Measurements from ENCODE around the gene AEBP2. TPM values are rescaled to one million over a fixed set of nuclear protein-coding genes. Genes with fewer than 3 reads are reported as not detected.

AEBP2 gene
- total and polyA plus RNA-seq, 9 of the 15 experiments (the other 6 are each of a cell fraction or from before 2014, with no cell fraction given), result 5.7 to 43.7 (median 10.3) TPM

DNA sequence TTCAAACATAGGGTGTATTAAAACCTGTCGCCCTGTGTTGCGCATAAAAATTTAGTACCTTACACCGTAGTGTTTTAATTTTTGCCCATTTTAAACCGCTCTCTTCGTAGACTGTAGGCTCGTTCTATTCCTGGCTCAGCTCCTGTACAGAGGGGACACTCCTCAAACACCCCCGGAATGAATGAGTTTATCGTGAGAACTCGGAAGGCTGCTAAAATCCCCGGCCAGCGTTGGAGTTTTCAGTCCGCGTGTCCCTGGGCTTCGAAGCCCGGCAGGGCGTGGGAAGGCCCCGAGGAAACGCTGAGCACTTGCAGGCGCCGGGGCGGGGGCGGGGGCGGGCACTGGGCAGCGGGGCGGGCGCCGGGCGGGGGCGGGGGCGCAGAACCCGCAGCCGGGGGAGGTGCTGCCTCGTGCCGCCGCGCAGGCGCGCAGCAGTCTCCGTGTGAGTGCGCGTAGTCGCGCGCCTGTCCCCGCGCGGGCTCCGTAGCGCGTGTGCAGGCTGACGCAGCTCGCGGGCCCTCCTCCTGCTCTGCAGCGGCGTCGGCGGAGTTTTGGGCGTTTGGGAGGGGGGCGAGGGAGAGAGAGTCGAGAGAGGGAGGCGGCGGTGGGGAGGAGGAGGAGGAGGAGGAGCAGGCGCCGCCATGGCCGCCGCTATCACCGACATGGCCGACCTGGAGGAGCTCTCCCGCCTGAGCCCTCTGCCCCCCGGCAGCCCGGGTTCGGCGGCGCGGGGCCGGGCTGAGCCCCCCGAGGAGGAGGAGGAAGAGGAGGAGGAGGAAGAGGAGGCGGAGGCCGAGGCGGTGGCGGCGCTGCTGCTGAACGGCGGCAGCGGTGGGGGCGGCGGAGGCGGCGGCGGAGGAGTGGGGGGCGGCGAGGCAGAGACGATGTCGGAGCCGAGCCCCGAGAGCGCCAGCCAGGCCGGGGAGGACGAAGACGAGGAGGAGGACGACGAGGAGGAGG, at the start of gene AEBP2 (continued):
- TF ChIP-seq SMARCB1 (IDR thresholded peaks at IDR 0.05; ENCODE audit: insufficient read length, low read depth), result no peak
- no peak for TF ChIP-seq BDP1 (IDR thresholded peaks at IDR 0.05; ENCODE audit: insufficient read depth, insufficient read length)
- no peak for TF ChIP-seq CHD1 (IDR thresholded peaks at IDR 0.05; ENCODE audit: low read length)
- TF ChIP-seq RBM39 (optimal IDR thresholded peaks at IDR 0.05; ENCODE audit: low read depth, low read length), result no peak
- TF ChIP-seq ETV5 (CRISPR knock-in tag; IDR thresholded peaks at IDR 0.05; ENCODE audit: low read depth), result no peak
- no peak for TF ChIP-seq TFAM (CRISPR knock-in tag; conservative IDR thresholded peaks at IDR 0.05)
- no peak for TF ChIP-seq DPF2 (IDR thresholded peaks at IDR 0.05)
- TF ChIP-seq, protein P1, sequence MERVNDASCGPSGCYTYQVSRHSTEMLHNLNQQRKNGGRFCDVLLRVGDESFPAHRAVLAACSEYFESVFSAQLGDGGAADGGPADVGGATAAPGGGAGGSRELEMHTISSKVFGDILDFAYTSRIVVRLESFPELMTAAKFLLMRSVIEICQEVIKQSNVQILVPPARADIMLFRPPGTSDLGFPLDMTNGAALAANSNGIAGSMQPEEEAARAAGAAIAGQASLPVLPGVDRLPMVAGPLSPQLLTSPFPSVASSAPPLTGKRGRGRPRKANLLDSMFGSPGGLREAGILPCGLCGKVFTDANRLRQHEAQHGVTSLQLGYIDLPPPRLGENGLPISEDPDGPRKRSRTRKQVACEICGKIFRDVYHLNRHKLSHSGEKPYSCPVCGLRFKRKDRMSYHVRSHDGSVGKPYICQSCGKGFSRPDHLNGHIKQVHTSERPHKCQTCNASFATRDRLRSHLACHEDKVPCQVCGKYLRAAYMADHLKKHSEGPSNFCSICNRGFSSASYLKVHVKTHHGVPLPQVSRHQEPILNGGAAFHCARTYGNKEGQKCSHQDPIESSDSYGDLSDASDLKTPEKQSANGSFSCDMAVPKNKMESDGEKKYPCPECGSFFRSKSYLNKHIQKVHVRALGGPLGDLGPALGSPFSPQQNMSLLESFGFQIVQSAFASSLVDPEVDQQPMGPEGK (CRISPR knock-in tag; IDR thresholded peaks at IDR 0.05; ENCODE audit: borderline replicate concordance), result no peak
- TF ChIP-seq SETDB1 (IDR thresholded peaks at IDR 0.05; ENCODE audit: low read length), result no peak
- TF ChIP-seq KDM1A (IDR thresholded peaks at IDR 0.05), result no peak
- no peak for TF ChIP-seq RFX5 (IDR thresholded peaks at IDR 0.05; ENCODE audit: low read depth, low read length)
- TF ChIP-seq, protein P2, sequence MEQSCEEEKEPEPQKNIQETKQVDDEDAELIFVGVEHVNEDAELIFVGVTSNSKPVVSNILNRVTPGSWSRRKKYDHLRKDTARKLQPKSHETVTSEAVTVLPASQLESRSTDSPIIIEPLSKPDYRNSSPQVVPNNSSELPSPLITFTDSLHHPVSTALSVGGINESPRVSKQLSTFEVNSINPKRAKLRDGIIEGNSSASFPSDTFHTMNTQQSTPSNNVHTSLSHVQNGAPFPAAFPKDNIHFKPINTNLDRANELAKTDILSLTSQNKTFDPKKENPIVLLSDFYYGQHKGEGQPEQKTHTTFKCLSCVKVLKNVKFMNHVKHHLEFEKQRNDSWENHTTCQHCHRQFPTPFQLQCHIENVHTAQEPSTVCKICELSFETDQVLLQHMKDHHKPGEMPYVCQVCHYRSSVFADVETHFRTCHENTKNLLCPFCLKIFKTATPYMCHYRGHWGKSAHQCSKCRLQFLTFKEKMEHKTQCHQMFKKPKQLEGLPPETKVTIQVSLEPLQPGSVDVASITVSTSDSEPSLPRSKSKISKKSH (CRISPR knock-in tag; IDR thresholded peaks at IDR 0.05), result no peak
- no peak for TF ChIP-seq ARNT (IDR thresholded peaks at IDR 0.05)
- peak; percentile 87 for TF ChIP-seq CXXC5 (CRISPR knock-in tag; IDR thresholded peaks at IDR 0.05)
- TF ChIP-seq SMAD1 (IDR thresholded peaks at IDR 0.05; ENCODE audit: low read depth, low read length, partially characterized antibody), result no peak
- TF ChIP-seq, protein P3, sequence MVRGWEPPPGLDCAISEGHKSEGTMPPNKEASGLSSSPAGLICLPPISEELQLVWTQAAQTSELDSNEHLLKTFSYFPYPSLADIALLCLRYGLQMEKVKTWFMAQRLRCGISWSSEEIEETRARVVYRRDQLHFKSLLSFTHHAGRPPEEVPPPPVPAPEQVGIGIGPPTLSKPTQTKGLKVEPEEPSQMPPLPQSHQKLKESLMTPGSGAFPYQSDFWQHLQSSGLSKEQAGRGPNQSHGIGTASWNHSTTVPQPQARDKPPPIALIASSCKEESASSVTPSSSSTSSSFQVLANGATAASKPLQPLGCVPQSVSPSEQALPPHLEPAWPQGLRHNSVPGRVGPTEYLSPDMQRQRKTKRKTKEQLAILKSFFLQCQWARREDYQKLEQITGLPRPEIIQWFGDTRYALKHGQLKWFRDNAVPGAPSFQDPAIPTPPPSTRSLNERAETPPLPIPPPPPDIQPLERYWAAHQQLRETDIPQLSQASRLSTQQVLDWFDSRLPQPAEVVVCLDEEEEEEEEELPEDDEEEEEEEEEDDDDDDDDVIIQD (CRISPR knock-in tag; IDR thresholded peaks at IDR 0.05), result no peak
- TF ChIP-seq DMBX1 (CRISPR knock-in tag; IDR thresholded peaks at IDR 0.05; ENCODE audit: borderline replicate concordance), result no peak
- TF ChIP-seq, protein P4, sequence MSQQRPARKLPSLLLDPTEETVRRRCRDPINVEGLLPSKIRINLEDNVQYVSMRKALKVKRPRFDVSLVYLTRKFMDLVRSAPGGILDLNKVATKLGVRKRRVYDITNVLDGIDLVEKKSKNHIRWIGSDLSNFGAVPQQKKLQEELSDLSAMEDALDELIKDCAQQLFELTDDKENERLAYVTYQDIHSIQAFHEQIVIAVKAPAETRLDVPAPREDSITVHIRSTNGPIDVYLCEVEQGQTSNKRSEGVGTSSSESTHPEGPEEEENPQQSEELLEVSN (IDR thresholded peaks at IDR 0.05; ENCODE audit: borderline replicate concordance in 1 of 2, extremely low read depth in 1 of 2, insufficient read depth in 1 of 2, insufficient read length in 1 of 2, low read depth in 1 of 2, low read length in 1 of 2, poor library complexity in 1 of 2, severe bottlenecking in 1 of 2), result peak; percentile 96 to 99
- TF ChIP-seq HNRNPUL1 (IDR thresholded peaks at IDR 0.05; ENCODE audit: low read length), result no peak
- no peak for TF ChIP-seq ZNF253 (CRISPR knock-in tag; conservative IDR thresholded peaks at IDR 0.05)
- TF ChIP-seq MTF1 (CRISPR knock-in tag; IDR thresholded peaks at IDR 0.05; ENCODE audit: borderline replicate concordance), result no peak
- no peak for TF ChIP-seq NCOA6 (IDR thresholded peaks at IDR 0.05)
- no peak for TF ChIP-seq ARID2 (IDR thresholded peaks at IDR 0.05)

All from K562 (cell line).